ENCODE data around the gene CGB8.

- TF ChIP-seq CTCF (IDR thresholded peaks at IDR 0.05; ENCODE audit: low read depth, low read length) (no peak), POLR2A (IDR thresholded peaks at IDR 0.05; ENCODE audit: extremely low read depth, insufficient read length) (no peak), MYC (IDR thresholded peaks at IDR 0.05; ENCODE audit: low read depth, low read length) (no peak)
- TF ChIP-seq, protein P1, sequence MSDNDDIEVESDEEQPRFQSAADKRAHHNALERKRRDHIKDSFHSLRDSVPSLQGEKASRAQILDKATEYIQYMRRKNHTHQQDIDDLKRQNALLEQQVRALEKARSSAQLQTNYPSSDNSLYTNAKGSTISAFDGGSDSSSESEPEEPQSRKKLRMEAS (IDR thresholded peaks at IDR 0.05; ENCODE audit: low read depth, low read length): no peak
Observed at GRCh38 chr19:49094505-49095482, 45.9 kb upstream of the CGB8 start.
